A549 treated with ZK216348 at 1 μM for 4 hours (cell line): ENCODE measurements around the gene ATP5F1C. TPM values are rescaled to one million over a fixed set of nuclear protein-coding genes. Genes with fewer than 3 reads are reported as not detected.

Experiments used
- total RNA-seq: library from RNA; stranded (reverse); fragments of 200-300 nt; extraction: Qiagen RNA extraction; gene quantifications from 5 replicates; pipeline ENCODE4 v1.2.3, GENCODE V29; 2022; ENCODE audit warnings: low read depth

The ATP5F1C gene
- 244 to 338 TPM (median 272 TPM) in 5 replicates for total RNA-seq

GRCh38 chr10:7787857-7788638, at the start of gene ATP5F1C, which contains the start of gene KIN:
ATP5F1C (plus strand) TSS chr10:7788177; CDS start chr10:7788208, 31 bp downstream.
KIN (minus strand) TSS chr10:7787993; CDS start chr10:7787933, 60 bp downstream.

GRCh38 chr10:7818295-7819120, 30.5 kb downstream of the ATP5F1C start, which contains the start of gene TAF3:
TAF3 (plus strand) TSS chr10:7818505; CDS start chr10:7818710, 205 bp downstream.

Other genes with a start within 250 kb of the ATP5F1C start
- 0.08 to 0.24 TPM (median 0.11 TPM) in 4 of 5 replicates, not detected in the other for gene ITIH5, start 121.2 kb upstream of the ATP5F1C start, total RNA-seq
- gene ITIH2, start 84.9 kb upstream of the ATP5F1C start, total RNA-seq, result 0.09 to 0.53 TPM (median 0.27 TPM) in 5 replicates
- 12.0 to 24.9 TPM (median 12.7 TPM) in 5 replicates for gene KIN, start 184 bp upstream of the ATP5F1C start, total RNA-seq
- 6.9 to 9.1 TPM (median 8.1 TPM) in 5 replicates for gene TAF3, start 30.3 kb downstream of the ATP5F1C start, total RNA-seq